ENCODE results near the gene APOBR. TPM values are rescaled to one million over a fixed set of nuclear protein-coding genes. Genes with fewer than 3 reads are reported as not detected.

The APOBR gene
- total and polyA plus RNA-seq, 2 of the 13 experiments (the other 11 are each of a cell fraction or from before 2014, with no cell fraction given), result 0.03 TPM; not detected in 1

DNA sequence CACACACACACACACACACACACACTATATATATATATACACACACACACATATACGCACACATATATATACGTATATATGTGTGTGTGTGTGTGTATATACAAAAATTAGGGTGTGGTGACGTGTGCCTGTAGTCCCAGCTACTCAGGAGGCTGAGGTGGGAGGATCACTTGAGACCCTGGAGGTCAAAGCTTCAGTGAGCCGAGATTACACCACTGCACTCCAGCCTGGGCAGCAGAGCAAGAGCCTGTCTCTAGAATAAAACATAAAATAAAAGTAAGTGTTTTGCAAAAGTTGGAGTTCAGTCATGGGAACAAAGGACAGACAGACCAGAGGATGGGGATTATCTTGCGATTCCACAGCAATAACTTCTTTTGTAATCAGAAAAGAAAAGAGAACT is 33.5 kb downstream of the APOBR start (continued):
- TF ChIP-seq, protein P1, sequence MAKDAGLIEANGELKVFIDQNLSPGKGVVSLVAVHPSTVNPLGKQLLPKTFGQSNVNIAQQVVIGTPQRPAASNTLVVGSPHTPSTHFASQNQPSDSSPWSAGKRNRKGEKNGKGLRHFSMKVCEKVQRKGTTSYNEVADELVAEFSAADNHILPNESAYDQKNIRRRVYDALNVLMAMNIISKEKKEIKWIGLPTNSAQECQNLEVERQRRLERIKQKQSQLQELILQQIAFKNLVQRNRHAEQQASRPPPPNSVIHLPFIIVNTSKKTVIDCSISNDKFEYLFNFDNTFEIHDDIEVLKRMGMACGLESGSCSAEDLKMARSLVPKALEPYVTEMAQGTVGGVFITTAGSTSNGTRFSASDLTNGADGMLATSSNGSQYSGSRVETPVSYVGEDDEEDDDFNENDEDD (CRISPR knock-in tag; IDR thresholded peaks at IDR 0.05; ENCODE audit: borderline replicate concordance), result no peak
- TF ChIP-seq ZBTB34 (CRISPR knock-in tag; IDR thresholded peaks at IDR 0.05), result no peak
- no peak for TF ChIP-seq MIER2 (CRISPR knock-in tag; IDR thresholded peaks at IDR 0.05)
- peak; percentile 26; the same call in 1 of the 2 replicates for TF ChIP-seq ZMYM3 (CRISPR knock-in tag; IDR thresholded peaks at IDR 0.05)
- no peak for TF ChIP-seq MIXL1 (CRISPR knock-in tag; IDR thresholded peaks at IDR 0.05)
- TF ChIP-seq ZNF10 (CRISPR knock-in tag; IDR thresholded peaks at IDR 0.05; ENCODE audit: borderline replicate concordance, low read depth), result no peak
- TF ChIP-seq, protein P2, sequence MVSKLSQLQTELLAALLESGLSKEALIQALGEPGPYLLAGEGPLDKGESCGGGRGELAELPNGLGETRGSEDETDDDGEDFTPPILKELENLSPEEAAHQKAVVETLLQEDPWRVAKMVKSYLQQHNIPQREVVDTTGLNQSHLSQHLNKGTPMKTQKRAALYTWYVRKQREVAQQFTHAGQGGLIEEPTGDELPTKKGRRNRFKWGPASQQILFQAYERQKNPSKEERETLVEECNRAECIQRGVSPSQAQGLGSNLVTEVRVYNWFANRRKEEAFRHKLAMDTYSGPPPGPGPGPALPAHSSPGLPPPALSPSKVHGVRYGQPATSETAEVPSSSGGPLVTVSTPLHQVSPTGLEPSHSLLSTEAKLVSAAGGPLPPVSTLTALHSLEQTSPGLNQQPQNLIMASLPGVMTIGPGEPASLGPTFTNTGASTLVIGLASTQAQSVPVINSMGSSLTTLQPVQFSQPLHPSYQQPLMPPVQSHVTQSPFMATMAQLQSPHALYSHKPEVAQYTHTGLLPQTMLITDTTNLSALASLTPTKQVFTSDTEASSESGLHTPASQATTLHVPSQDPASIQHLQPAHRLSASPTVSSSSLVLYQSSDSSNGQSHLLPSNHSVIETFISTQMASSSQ (IDR thresholded peaks at IDR 0.05; ENCODE audit: low read depth), result no peak
- TF ChIP-seq, protein P2 (CRISPR knock-in tag; IDR thresholded peaks at IDR 0.05; ENCODE audit: borderline replicate concordance), result no peak
- no peak for TF ChIP-seq ETV5 (CRISPR knock-in tag; IDR thresholded peaks at IDR 0.05; ENCODE audit: borderline replicate concordance)
- TF ChIP-seq UBTF (CRISPR knock-in tag; IDR thresholded peaks at IDR 0.05), result peak; percentile 30; the same call in 1 of the 2 replicates
- no peak for TF ChIP-seq AHDC1 (CRISPR knock-in tag; IDR thresholded peaks at IDR 0.05; ENCODE audit: borderline replicate concordance)
- TF ChIP-seq ARID2 (CRISPR knock-in tag; IDR thresholded peaks at IDR 0.05; ENCODE audit: borderline replicate concordance), result no peak
- no peak for TF ChIP-seq GABPB1 (CRISPR knock-in tag; IDR thresholded peaks at IDR 0.05)
- no peak for TF ChIP-seq TRIM24 (CRISPR knock-in tag; IDR thresholded peaks at IDR 0.05)
- peak; percentile 23; the same call in 1 of the 2 replicates for TF ChIP-seq ZNF460 (CRISPR knock-in tag; IDR thresholded peaks at IDR 0.05; ENCODE audit: borderline replicate concordance)

Measured in HepG2 (cell line).